SK-N-SH (cell line): ENCODE data around the gene GPR180. TPM values are rescaled to one million over a fixed set of nuclear protein-coding genes. Genes with fewer than 3 reads are reported as not detected.
A peak's percentile ranks its signal among the peaks of the same experiment; 100 is the strongest.

Experiments
- CTCF ChIA-PET: fragments of 300-600, 350-600 bp; formaldehyde crosslinking; extraction: SDS; loops from one replicate; lab custom pipeline; 2021; lab: Yijun Ruan, JAX
- POLR2A ChIA-PET: fragments of 350-600 bp; sonication (Branson Sonifier 250); formaldehyde crosslinking; extraction: SDS; loops from one replicate; lab custom pipeline; 2020; ENCODE audit warnings: antibody characterized with exemption, inconsistent platforms; lab: Yijun Ruan, JAX
- DNase-seq: peaks from one replicate; pipeline ENCODE4 v3.0.0; 2012
- H2AFZ ChIP-seq: fragments of 200-600 bp; sonication (generic); 2 replicates; pipeline ENCODE4 v1.8.1; 2016; ENCODE audit warnings: antibody characterized with exemption, mild to moderate bottlenecking, low read depth
- H3F3A ChIP-seq: fragments of 200-600 bp; sonication (generic); replicated peaks from 2 replicates; pipeline ENCODE3; 2016; ENCODE audit warnings: antibody characterized with exemption, mild to moderate bottlenecking; ENCODE audit not compliant: insufficient read depth
- H3K27ac ChIP-seq, 2 experiments: fragments of 200-500 bp in 1 of 2; fragments of 200-600 bp in 1 of 2; sonication (Bioruptor generic) in 1 of 2; sonication (generic), shearing (Covaris generic) in 1 of 2; 2 replicates each; pipeline versions ENCODE4 v1.5.1 to v1.6.1; 2014 to 2016; ENCODE audit warnings: low read depth in 2 of 2, inconsistent platforms in 1 of 2, low read length in 1 of 2, mild to moderate bottlenecking in 1 of 2, mixed read lengths in 1 of 2
- H3K27me3 ChIP-seq: fragments of 200-600 bp; sonication (generic), shearing (Covaris generic); 2 replicates; pipeline ENCODE4 v1.6.1; 2016; ENCODE audit warnings: mixed run types; ENCODE audit not compliant: insufficient read depth
- H3K36me3 ChIP-seq, 2 experiments: fragments of 200-500 bp in 1 of 2; fragments of 200-600 bp in 1 of 2; sonication (Bioruptor generic) in 1 of 2; sonication (generic) in 1 of 2; replicated peaks in 1 of 2; 2 replicates each; pipeline versions ENCODE3 to v1.5.1; 2014 to 2016; ENCODE audit warnings: low read length in 1 of 2, mild to moderate bottlenecking in 1 of 2; ENCODE audit not compliant: insufficient read depth in 2 of 2, control insufficient read depth in 1 of 2
- H3K4me1 ChIP-seq, 2 experiments: fragments of 200-500 bp in 1 of 2; fragments of 200-600 bp in 1 of 2; sonication (Bioruptor generic) in 1 of 2; sonication (generic), shearing (Covaris generic) in 1 of 2; 2 replicates each; pipeline versions ENCODE4 v1.5.1 to v1.6.1; 2014 to 2016; ENCODE audit warnings: low read depth in 1 of 2, low read length in 1 of 2, mixed run types in 1 of 2; ENCODE audit not compliant: insufficient read depth in 2 of 2, control insufficient read depth in 1 of 2
- H3K4me2 ChIP-seq: fragments of 200-600 bp; sonication (generic), shearing (Covaris generic); 2 replicates; pipeline ENCODE4 v1.6.1; 2017; ENCODE audit warnings: mixed run types
- H3K4me3 ChIP-seq, 2 experiments: fragments of 200-500 bp in 1 of 2; fragments of 200-600 bp in 1 of 2; sonication (Bioruptor generic) in 1 of 2; sonication (generic), shearing (Covaris generic) in 1 of 2; 2 replicates each; pipeline versions ENCODE4 v1.5.1 to v1.8.1; 2014 to 2016; ENCODE audit warnings: low read depth in 2 of 2, inconsistent platforms in 1 of 2, low read length in 1 of 2, mild to moderate bottlenecking in 1 of 2, mixed read lengths in 1 of 2, moderate library complexity in 1 of 2
- H3K79me2 ChIP-seq: fragments of 200-600 bp; sonication (generic); 2 replicates; pipeline ENCODE4 v1.8.1; 2017; ENCODE audit warnings: mild to moderate bottlenecking; ENCODE audit not compliant: insufficient read depth
- H3K9ac ChIP-seq: fragments of 200-600 bp; sonication (generic); 2 replicates; pipeline ENCODE4 v1.6.1; 2017; ENCODE audit warnings: mixed run types
- H3K9me2 ChIP-seq: fragments of 200-600 bp; sonication (generic); 2 replicates; pipeline ENCODE4 v1.6.1; 2017; ENCODE audit warnings: mixed run types
- H3K9me3 ChIP-seq: fragments of 200-600 bp; sonication (generic); 2 replicates; pipeline ENCODE4 v1.6.1; 2017; ENCODE audit warnings: mixed run types, mild to moderate bottlenecking, moderate library complexity
- H4K20me1 ChIP-seq: fragments of 200-600 bp; sonication (generic); 2 replicates; pipeline ENCODE4 v1.6.1; 2017; ENCODE audit warnings: mild to moderate bottlenecking, mixed run types; ENCODE audit not compliant: insufficient read depth
- CHD2 ChIP-seq: fragments of 150-350 bp; IDR thresholded peaks from 2 replicates; pipeline ENCODE4 v1.6.1; 2018; ENCODE audit warnings: low read length; ENCODE audit not compliant: partially characterized antibody
- CTCF ChIP-seq: fragments of 200-600 bp; sonication (generic); IDR thresholded peaks from 2 replicates; pipeline ENCODE4 v1.6.1; 2017; ENCODE audit warnings: antibody characterized with exemption, mild to moderate bottlenecking, moderate library complexity
- EP300 ChIP-seq, 2 experiments: IDR thresholded peaks; 2 replicates each; pipeline versions ENCODE4 v1.4.0 to v1.6.1; 2012; ENCODE audit warnings: borderline replicate concordance in 1 of 2, low read depth in 1 of 2, low read length in 1 of 2
- EZH2phosphoT487 ChIP-seq: fragments of 200-600 bp; sonication (generic); IDR thresholded peaks from 2 replicates; pipeline ENCODE4 v1.6.1; 2017; ENCODE audit warnings: low read depth, mixed run types, mild to moderate bottlenecking, antibody characterized with exemption, moderate library complexity, borderline replicate concordance
- FOSL2 ChIP-seq: IDR thresholded peaks from 2 replicates; pipeline ENCODE4 v1.4.0; 2012; ENCODE audit warnings: low read depth, mild to moderate bottlenecking, moderate library complexity, borderline replicate concordance
- FOXJ3 ChIP-seq: sonication (generic); formaldehyde crosslinking; IDR thresholded peaks from 2 replicates; pipeline ENCODE4 v1.5.1; 2020; ENCODE audit warnings: mild to moderate bottlenecking, missing genetic modification reagents
- FOXM1 ChIP-seq: IDR thresholded peaks from 2 replicates; pipeline ENCODE4 v1.4.0; 2012; ENCODE audit warnings: low read depth, mild to moderate bottlenecking
- GABPA ChIP-seq: IDR thresholded peaks from 2 replicates; pipeline ENCODE4 v1.4.0; 2012; ENCODE audit warnings: low read depth, mild to moderate bottlenecking
- GATA2 ChIP-seq: sonication (generic); formaldehyde crosslinking; IDR thresholded peaks from 2 replicates; pipeline ENCODE4 v1.5.0; 2020; ENCODE audit warnings: mild to moderate bottlenecking, missing genetic modification reagents
- JUND ChIP-seq: IDR thresholded peaks from 2 replicates; pipeline ENCODE4 v1.4.0; 2012
- MAX ChIP-seq: IDR thresholded peaks from 2 replicates; pipeline ENCODE4 v1.4.0; 2012; ENCODE audit warnings: low read depth
- MEF2A ChIP-seq: IDR thresholded peaks from 2 replicates; pipeline ENCODE4 v1.4.0; 2012; ENCODE audit warnings: low read depth, borderline replicate concordance
- NFIC ChIP-seq: IDR thresholded peaks from 2 replicates; pipeline ENCODE4 v1.4.0; 2012; ENCODE audit warnings: borderline replicate concordance
- NRF1 ChIP-seq: IDR thresholded peaks from 2 replicates; pipeline ENCODE4 v1.6.1; 2012; ENCODE audit warnings: low read depth, mild to moderate bottlenecking, low read length
- POLR2AphosphoS5 ChIP-seq: IDR thresholded peaks from 2 replicates; pipeline ENCODE4 v1.6.1; 2012; ENCODE audit warnings: low read depth, low read length
- RAD21 ChIP-seq: IDR thresholded peaks from 2 replicates; pipeline ENCODE4 v1.6.1; 2012; ENCODE audit warnings: mild to moderate bottlenecking, low read length
- RCOR1 ChIP-seq: fragments of 150-350 bp; IDR thresholded peaks from 2 replicates; pipeline ENCODE4 v1.6.1; 2017; ENCODE audit warnings: antibody characterized with exemption, low read length
- RXRA ChIP-seq: IDR thresholded peaks from 2 replicates; pipeline ENCODE4 v1.4.0; 2012; ENCODE audit warnings: low read depth, mild to moderate bottlenecking, borderline replicate concordance
- SIN3A ChIP-seq: IDR thresholded peaks from 2 replicates; pipeline ENCODE4 v1.6.1; 2012; ENCODE audit warnings: low read depth, mild to moderate bottlenecking, low read length, moderate library complexity, borderline replicate concordance
- SMC3 ChIP-seq: IDR thresholded peaks from 2 replicates; pipeline ENCODE4 v1.6.1; 2012; ENCODE audit warnings: low read depth, low read length, improper control_type of control experiment
- TCF12 ChIP-seq: IDR thresholded peaks from 2 replicates; pipeline ENCODE4 v1.4.0; 2012
- USF1 ChIP-seq: IDR thresholded peaks from 2 replicates; pipeline ENCODE4 v1.4.0; 2012; ENCODE audit warnings: low read depth, borderline replicate concordance
- YY1 ChIP-seq: IDR thresholded peaks from 2 replicates; pipeline ENCODE4 v1.4.0; 2012; ENCODE audit warnings: low read depth, mild to moderate bottlenecking
- WGBS: methylation state at CpG from one replicate; pipeline ENCODE4 v1.1.6; 2017; ENCODE audit warnings: low lambda C conversion rate; 5-methylcytosine and 5-hydroxymethylcytosine counted together
- polyA plus RNA-seq, 3 experiments: library from polyadenylated mRNA; depleted of rRNA; stranded (reverse); fragments of >200 nt; gene quantifications; 2 replicates each; pipeline ENCODE4 v1.2.3, GENCODE V29; 2012
- TF ChIP-seq, protein P1 (sequence below): fragments of 150-350 bp; IDR thresholded peaks from 2 replicates; pipeline ENCODE4 v1.6.1; 2016; ENCODE audit warnings: mild to moderate bottlenecking, low read depth, low read length
- TF ChIP-seq, protein P2 (sequence below): IDR thresholded peaks from 2 replicates; pipeline ENCODE4 v1.4.0; 2012; ENCODE audit warnings: low read depth, borderline replicate concordance

The GPR180 gene
- polyA plus RNA-seq, 1 of the 3 experiments (the other 2 are of a cell fraction): 1.8 TPM

DNA sequence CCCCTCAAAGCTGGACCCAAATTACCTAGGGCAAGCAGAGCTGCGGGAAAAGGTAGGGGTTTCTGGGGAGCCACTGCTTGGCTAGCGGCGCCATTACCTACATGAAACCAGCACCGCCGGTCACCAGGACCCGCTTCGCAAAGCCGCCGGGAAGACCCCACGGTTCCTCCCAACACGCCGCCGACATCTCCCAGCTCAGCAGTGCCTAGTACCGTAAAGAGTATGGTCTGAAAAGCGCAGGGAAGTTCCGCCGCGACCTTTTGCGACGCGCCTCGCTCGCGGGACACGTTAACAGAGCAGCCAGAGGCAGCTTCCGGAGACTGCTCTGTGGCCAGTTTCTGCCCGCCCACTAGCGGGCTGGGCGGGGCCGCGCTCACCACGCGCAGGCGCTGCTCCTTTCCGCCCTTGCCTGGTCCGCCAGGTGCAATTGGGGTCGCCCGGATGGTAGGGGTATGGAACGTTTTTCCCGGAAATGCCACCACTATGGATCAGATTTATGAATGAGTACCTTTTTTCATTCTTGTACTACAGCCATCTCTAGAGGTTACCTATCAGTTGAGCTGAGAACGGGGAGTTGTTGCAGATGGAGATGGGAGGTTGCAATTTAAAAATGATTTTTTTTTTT, 5.6 kb upstream of the GPR180 start, which contains the start of gene TGDS:
TGDS (minus strand) TSS at position 203 of the 625 bp plus-strand sequence; CDS start at position 187, 16 bp downstream.
- WGBS: under 1% methylated on average over 28 of the region's 41 CpGs
- TF ChIP-seq MAX (peak; percentile 77; the same call in 1 of the 2 replicates), EP300 (IDR thresholded peaks at IDR 0.05; ENCODE audit: borderline replicate concordance in 1 of 2, low read depth in 1 of 2, low read length in 1 of 2) (peak; percentile 11 to 38; a peak in 1 of 4 replicates), JUND (no peak), CHD2 (peak; percentile 95), MEF2A (no peak), FOXM1 (no peak), YY1 (peak; percentile 80), RAD21 (0 out of 2 replicates have a peak, but pooled peaks have one; percentile 5), NFIC (no peak), RXRA (no peak), GATA2 (CRISPR knock-in tag) (no peak), RCOR1 (peak; percentile 47; the same call in 1 of the 2 replicates), SMC3 (no peak), SIN3A (no peak), NRF1 (peak; percentile 90), GABPA (peak; percentile 62), EZH2phosphoT487 (no peak), FOSL2 (no peak), TCF12 (0 out of 2 replicates have a peak, but pooled peaks have one; percentile 12), CTCF (no peak), POLR2AphosphoS5 (peak; percentile 97), USF1 (no peak), FOXJ3 (no peak)
- TF ChIP-seq, protein P1, sequence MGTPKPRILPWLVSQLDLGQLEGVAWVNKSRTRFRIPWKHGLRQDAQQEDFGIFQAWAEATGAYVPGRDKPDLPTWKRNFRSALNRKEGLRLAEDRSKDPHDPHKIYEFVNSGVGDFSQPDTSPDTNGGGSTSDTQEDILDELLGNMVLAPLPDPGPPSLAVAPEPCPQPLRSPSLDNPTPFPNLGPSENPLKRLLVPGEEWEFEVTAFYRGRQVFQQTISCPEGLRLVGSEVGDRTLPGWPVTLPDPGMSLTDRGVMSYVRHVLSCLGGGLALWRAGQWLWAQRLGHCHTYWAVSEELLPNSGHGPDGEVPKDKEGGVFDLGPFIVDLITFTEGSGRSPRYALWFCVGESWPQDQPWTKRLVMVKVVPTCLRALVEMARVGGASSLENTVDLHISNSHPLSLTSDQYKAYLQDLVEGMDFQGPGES: no peak
- TF ChIP-seq, protein P2, sequence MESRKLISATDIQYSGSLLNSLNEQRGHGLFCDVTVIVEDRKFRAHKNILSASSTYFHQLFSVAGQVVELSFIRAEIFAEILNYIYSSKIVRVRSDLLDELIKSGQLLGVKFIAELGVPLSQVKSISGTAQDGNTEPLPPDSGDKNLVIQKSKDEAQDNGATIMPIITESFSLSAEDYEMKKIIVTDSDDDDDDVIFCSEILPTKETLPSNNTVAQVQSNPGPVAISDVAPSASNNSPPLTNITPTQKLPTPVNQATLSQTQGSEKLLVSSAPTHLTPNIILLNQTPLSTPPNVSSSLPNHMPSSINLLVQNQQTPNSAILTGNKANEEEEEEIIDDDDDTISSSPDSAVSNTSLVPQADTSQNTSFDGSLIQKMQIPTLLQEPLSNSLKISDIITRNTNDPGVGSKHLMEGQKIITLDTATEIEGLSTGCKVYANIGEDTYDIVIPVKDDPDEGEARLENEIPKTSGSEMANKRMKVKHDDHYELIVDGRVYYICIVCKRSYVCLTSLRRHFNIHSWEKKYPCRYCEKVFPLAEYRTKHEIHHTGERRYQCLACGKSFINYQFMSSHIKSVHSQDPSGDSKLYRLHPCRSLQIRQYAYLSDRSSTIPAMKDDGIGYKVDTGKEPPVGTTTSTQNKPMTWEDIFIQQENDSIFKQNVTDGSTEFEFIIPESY: peak; percentile 93

More for the DNA sequence above, 5.6 kb upstream of the GPR180 start, which contains the start of gene TGDS:
- CTCF ChIA-PET: interaction anchor here (0.8 to 1.8 kb wide), 3 partner anchors 18 to 161 kb away, joined by 3 to 4 read pairs (median 4); no protein-coding TSS in a partner anchor
- H3K36me3 ChIP-seq: peaks cover 11 to 12% of the 10 kb centered on the region in 2 experiments
- peaks cover 40% of the 10 kb centered on the region; the same call in 1 of the 2 replicates for H3K79me2 ChIP-seq
- POLR2A ChIA-PET: interaction anchor here (0.7 to 1.5 kb wide), 5 partner anchors 9 to 765 kb away, joined by 3 to 22 read pairs (median 3); no protein-coding TSS in a partner anchor
- DNase-seq: peak; percentile 91
- peak within 1 kb of the TSS; percentile 55 to 87; a peak in 3 of 4 replicates for H3K27ac ChIP-seq
- H3K9me2 ChIP-seq: no peaks in the 10 kb centered on the region
- H3F3A ChIP-seq: no peaks in the 10 kb centered on the region
- peak within 1 kb of the TSS; percentile 83 for H3K4me2 ChIP-seq
- peaks cover 0 to 14% of the 10 kb centered on the region in 2 experiments; a peak in 3 of 4 replicates for H3K4me1 ChIP-seq
- H4K20me1 ChIP-seq: no peaks in the 10 kb centered on the region
- peak within 1 kb of the TSS; percentile 81 to 96 for H3K4me3 ChIP-seq
- no peaks in the 10 kb centered on the region for H3K9me3 ChIP-seq
- H2AFZ ChIP-seq: peak within 1 kb of the TSS; percentile 98
- no peaks in the 10 kb centered on the region for H3K27me3 ChIP-seq
- H3K9ac ChIP-seq: peak within 1 kb of the TSS; percentile 84
